ENCODE measurements around the gene GPR3.

The GPR3 gene

DNA sequence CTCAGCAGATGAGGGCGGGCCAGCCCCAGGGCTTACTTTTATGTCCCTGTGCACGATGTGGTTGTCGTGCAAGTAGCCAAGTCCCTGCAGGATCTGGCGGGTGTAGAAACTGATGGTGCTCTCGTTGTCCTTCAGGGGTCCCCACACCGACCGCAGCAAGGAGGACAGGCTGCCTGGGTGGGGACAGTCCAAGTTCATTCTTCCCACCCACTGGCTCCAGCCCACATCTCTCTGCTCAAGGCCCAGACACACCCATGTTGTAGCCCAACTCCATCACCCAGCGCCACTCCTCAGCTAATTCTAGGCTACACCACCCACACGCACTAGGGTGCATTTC, 32.6 kb upstream of the GPR3 start:
- TF ChIP-seq, protein P1, sequence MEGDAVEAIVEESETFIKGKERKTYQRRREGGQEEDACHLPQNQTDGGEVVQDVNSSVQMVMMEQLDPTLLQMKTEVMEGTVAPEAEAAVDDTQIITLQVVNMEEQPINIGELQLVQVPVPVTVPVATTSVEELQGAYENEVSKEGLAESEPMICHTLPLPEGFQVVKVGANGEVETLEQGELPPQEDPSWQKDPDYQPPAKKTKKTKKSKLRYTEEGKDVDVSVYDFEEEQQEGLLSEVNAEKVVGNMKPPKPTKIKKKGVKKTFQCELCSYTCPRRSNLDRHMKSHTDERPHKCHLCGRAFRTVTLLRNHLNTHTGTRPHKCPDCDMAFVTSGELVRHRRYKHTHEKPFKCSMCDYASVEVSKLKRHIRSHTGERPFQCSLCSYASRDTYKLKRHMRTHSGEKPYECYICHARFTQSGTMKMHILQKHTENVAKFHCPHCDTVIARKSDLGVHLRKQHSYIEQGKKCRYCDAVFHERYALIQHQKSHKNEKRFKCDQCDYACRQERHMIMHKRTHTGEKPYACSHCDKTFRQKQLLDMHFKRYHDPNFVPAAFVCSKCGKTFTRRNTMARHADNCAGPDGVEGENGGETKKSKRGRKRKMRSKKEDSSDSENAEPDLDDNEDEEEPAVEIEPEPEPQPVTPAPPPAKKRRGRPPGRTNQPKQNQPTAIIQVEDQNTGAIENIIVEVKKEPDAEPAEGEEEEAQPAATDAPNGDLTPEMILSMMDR (IDR thresholded peaks at IDR 0.05; ENCODE audit: control insufficient read depth, extremely low read depth, insufficient read depth), result no peak
- H3K4me3 ChIP-seq (ENCODE audit: low read depth, low read length), result no peak overlapping the region

DNA sequence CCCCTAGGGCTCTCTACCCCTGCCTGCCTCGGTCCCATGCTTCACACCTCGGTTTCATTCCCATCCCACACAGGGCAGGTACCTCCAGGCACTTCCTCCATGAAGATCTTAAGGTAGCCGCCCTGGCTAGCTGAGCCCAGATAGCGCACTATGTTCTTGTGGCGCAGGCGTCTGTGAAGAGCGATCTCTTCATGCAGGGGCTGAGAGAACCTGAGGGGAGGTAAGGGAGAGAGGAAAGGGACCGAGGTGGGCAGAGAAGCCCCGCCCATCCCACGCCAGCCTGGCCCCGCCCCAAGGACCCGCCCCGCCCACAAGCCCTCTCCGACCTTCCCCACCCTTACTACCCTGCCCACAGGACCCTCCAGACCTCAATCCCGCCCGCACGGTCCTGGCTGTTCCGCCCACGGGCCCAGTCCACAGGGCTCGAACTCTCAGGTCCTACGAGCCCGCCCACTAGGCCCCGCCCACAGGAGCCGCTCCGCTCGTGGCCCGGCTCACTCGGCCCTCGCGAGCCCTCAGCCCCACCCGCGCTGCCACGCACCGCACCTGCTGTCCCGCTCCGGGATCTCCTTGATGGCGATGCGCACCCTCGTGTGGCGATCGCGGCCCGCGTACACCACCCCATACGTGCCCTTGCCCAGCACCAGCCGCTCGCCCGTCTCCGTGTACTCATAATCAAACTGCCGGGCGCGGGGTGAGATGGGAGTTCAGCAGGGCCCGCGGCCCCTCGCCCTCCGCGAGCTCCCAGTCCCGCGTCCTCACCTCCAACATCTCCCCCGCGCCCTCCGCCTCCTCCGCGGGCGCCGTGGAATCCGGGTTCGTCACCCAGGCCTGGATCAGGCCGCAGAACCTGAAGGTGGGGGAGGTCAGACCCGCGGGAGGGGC, 32.0 kb upstream of the GPR3 start:
- TF ChIP-seq, protein P1 (IDR thresholded peaks at IDR 0.05; ENCODE audit: control insufficient read depth, extremely low read depth, insufficient read depth), result no peak
- no peak overlapping the region for H3K4me3 ChIP-seq (ENCODE audit: low read depth, low read length)
- no peak for DNase-seq (ENCODE audit: low read depth)

More for the DNA sequence above, 32.6 kb upstream of the GPR3 start:
- DNase-seq (ENCODE audit: low read depth), result no peak

DNA sequence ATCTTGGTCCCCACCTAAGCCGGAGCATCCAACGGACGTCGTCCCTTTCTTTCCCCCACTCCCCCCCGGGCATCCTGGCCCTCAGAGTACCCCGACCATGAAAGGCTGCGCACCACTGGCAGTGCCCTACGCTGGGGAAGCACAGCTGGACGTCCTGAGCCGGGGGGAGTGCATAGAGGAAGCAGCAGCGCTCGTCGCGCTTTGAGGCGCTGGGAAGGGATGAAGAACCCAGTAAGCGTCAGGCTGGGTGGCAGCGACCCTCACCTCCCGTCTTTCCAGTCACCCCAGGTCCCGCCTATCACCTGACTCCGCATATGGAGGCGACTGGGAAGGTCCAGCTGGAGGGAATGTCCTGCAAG, 31.4 kb upstream of the GPR3 start:
- DNase-seq (ENCODE audit: low read depth), result no peak
- no peak overlapping the region for H3K4me3 ChIP-seq (ENCODE audit: low read depth, low read length)
- TF ChIP-seq, protein P1 (IDR thresholded peaks at IDR 0.05; ENCODE audit: control insufficient read depth, extremely low read depth, insufficient read depth), result no peak

DNA sequence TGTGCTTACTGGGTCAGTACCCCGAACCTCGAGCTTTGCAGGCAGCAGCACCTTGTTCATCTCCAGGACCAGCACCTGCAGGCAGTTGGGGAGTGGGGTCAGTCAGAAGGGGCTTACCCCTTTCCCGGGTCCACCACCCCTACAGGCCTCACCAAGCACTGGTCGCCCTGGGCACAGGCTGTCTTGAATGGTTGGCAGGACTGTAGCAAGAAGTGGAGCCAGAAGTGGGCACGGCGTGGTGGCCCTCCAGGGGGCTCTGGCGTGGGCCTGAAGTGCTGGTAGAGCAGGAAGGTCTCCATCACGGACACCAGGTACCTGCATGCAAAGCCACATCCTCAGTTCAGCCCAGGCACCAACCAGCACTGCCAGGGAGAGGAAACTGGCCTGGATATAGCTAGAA, 30.9 kb upstream of the GPR3 start:
- H3K4me3 ChIP-seq (ENCODE audit: low read depth, low read length), result no peak overlapping the region
- TF ChIP-seq, protein P1 (IDR thresholded peaks at IDR 0.05; ENCODE audit: control insufficient read depth, extremely low read depth, insufficient read depth), result no peak
- no peak for DNase-seq (ENCODE audit: low read depth)

DNA sequence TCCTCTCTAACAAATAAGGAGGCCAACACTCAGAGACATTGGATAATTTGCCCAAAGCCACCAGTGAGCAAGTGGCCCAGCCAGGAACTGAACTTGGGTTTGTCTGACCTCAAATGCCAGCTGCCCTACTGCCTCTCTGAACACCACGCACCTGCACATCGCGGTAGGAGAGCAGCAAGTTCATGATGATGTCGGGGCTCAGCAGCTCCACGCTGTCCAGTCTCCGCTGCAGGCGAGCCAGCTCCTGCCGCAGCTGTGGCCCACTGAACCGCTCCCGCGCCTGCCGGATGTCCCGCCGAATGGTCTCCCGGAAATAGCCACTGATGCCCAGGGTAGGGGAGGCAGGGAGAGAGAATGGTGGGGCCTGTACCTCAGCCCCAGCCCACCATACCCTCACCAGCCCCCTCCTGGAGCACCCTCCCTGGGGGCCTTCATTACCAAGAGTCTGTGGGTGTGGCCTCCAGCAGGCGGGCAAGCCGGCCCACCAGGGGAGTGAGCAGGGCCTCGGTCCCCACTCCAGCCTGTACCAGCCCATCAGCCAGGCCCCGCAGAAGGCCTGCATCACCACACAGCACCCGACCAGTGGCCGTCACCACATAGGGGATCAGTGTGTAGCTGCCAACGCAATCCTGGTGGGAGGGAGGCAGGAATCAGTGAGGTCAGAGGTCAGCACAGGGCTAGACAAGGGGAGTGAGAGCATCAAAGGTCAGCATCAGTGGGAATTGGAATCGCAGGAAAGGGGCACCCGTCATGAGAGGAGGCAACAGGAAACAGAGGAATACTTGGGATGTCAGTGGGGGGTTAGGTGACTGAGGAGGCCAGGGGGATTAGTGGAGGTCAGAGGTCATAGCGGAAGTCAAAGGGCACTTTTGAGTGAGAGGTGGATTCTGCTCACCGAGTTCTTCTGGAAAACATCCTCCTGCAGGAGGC, 28.4 kb upstream of the GPR3 start:
- TF ChIP-seq, protein P1 (IDR thresholded peaks at IDR 0.05; ENCODE audit: control insufficient read depth, extremely low read depth, insufficient read depth), result no peak
- no peak overlapping the region for H3K4me3 ChIP-seq (ENCODE audit: low read depth, low read length)
- DNase-seq (ENCODE audit: low read depth), result no peak

DNA sequence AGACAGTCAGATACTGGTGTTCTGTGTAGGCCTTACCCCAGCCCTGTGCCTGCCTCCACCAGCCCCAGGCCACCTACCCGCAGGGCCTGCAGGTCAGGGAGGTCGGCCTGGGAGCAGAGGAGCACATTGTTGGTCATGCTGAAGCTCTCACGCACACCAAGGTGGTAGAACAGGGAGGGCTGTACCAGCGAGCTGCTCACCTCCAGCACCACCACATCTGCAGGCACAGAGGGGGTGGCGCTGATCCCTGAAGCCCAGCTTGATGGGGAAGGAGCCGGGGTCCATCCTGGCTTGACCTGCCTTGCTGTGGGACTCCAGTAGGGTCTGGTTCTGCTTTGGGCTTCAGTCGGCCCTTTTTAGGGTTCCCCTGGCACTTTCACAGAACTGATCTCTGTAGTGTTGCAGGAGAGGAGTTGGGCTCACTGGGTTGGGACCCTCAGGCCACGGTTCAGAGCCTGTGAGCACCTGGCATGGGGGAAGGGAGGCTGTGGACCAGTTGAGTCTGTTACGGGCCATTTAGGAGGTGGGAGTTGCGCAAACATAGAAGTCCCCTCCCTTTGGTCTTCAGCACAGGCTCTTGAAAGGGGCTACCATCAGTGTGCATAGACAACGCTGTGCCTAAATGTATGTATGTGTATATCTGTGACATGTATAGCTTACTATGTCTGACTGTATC, 27.6 kb upstream of the GPR3 start:
- no peak for DNase-seq (ENCODE audit: low read depth)
- H3K4me3 ChIP-seq (ENCODE audit: low read depth, low read length), result peak overlapping the region; percentile 31
- TF ChIP-seq, protein P1 (IDR thresholded peaks at IDR 0.05; ENCODE audit: control insufficient read depth, extremely low read depth, insufficient read depth), result no peak
